HFF-Myc (cell line): Measurements from ENCODE around the gene ANK3.

Source experiments
- DNase-seq: peaks from one replicate; pipeline ENCODE4 v3.0.0-alpha.2; 2011; ENCODE audit warnings: low read depth; ENCODE audit errors: extremely low read depth
- H3K4me3 ChIP-seq: replicated peaks from 2 replicates; pipeline ENCODE4 v1.5.1; 2011; ENCODE audit warnings: low read depth, mild to moderate bottlenecking, control low read depth, low read length
- CTCF ChIP-seq: IDR thresholded peaks from 2 replicates; pipeline ENCODE4 v1.5.1; 2012; ENCODE audit warnings: mild to moderate bottlenecking, low read depth, low read length, control low read depth; ENCODE audit errors: missing control alignments

Gene ANK3

GRCh38 chr10:60394446-60394845 lies 4.8 kb upstream of the ANK3 start:
- no peak for DNase-seq
- TF ChIP-seq CTCF = no peak
- H3K4me3 ChIP-seq = no peak overlapping the region

- H3K4me3 ChIP-seq = no peak overlapping the region
- no peak for DNase-seq
- no peak for TF ChIP-seq CTCF
Observed at GRCh38 chr10:60390224-60390626, 550 bp upstream of the ANK3 start.

- no peak for TF ChIP-seq CTCF
- no peak for DNase-seq
- no peak overlapping the region for H3K4me3 ChIP-seq
Observed at GRCh38 chr10:60388709-60389301, 870 bp downstream of the ANK3 start.

- no peak for TF ChIP-seq CTCF
- no peak for DNase-seq
- H3K4me3 ChIP-seq = no peak overlapping the region
Observed at GRCh38 chr10:60388116-60388625, 1.5 kb downstream of the ANK3 start.

GRCh38 chr10:60387531-60387930 lies 2.1 kb downstream of the ANK3 start:
- no peak overlapping the region for H3K4me3 ChIP-seq
- no peak for TF ChIP-seq CTCF
- no peak for DNase-seq

GRCh38 chr10:60385399-60385738 lies 4.3 kb downstream of the ANK3 start:
- no peak for TF ChIP-seq CTCF
- H3K4me3 ChIP-seq = no peak overlapping the region
- no peak for DNase-seq
